ENCODE measurements around the gene HERC3. TPM values are rescaled to one million over a fixed set of nuclear protein-coding genes. Genes with fewer than 3 reads are reported as not detected.

The HERC3 gene
- total RNA-seq, 1 donor from 2014 or later: 13.1 TPM

GRCh38 chr4:88660446-88661294 is 68.4 kb downstream of the HERC3 start:
- no peak for DNase-seq

- DNase-seq: peak; percentile 31
Observed at GRCh38 chr4:88661739-88662138, 69.5 kb downstream of the HERC3 start.

- DNase-seq: peak; percentile 68
Observed at GRCh38 chr4:88672987-88673386, 80.7 kb downstream of the HERC3 start.

- DNase-seq: no peak
Observed at GRCh38 chr4:88673886-88674285, 81.6 kb downstream of the HERC3 start.

GRCh38 chr4:88674565-88674964 is 82.3 kb downstream of the HERC3 start:
- no peak for DNase-seq

- DNase-seq: no peak
Observed at GRCh38 chr4:88674979-88675378, 82.7 kb downstream of the HERC3 start.

GRCh38 chr4:88675543-88675942 is 83.3 kb downstream of the HERC3 start:
- no peak for DNase-seq

DNA sequence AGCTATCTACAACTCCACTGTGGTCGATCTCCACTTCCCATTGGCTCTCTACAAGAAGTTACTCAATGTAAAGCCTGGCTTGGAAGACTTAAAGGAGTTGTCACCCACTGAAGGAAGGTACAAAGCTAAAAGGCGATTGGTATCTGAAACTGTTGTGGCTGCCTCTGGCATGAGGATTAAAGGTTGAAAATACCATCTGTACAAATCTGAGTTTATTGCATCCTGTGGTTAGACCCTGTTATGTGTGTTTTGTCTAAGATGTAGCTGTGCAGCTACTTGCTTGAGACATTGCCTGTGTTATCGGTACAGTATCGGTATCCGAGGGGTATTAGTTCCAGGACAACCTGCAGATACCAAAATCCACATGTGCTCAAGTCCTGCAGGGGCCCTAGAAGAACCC is 88.9 kb downstream of the HERC3 start:
- DNase-seq: no peak

- peak; percentile 53 for DNase-seq
Observed at GRCh38 chr4:88690355-88690754, 98.1 kb downstream of the HERC3 start.

DNA sequence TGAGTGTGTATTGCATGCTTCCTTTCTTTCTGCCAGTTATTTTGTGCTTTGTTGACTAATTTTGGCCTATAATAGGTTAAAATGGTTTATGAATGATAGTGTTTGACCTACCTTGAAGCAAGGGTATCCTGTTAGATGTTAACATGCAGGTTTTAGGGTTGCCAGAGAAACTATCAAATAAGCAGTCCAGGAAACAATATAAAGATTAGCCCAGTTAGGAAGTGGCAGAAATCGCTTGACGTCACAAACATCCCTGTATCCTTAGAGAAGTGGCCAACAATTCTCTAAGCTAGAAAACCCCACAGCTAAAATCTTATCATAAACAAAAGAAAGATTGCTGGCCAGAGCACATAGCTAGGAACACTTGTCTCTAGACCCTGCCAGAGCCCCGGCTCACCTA is 101.5 kb downstream of the HERC3 start:
- peak; percentile 54 for DNase-seq

DNA sequence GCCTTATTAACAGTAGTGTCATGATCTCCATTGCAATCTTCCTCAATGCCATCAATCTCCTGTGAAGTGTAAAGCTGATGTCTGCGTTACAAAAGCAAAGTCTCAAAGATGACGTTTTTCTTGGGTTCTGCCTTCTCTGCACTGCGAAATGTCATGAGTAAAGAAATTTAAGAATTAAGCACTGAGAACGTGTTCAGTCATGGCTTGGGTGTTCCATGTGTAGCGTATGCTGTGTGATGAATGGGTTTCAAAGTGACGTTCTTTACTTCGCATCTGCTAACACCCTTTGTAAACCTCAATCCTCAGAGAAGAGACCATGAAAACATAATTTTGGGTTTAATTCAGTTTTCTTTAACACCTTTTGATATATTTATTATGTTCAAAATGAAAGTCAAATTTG is 104.3 kb downstream of the HERC3 start:
- no peak for DNase-seq

GRCh38 chr4:88697141-88697540 is 104.9 kb downstream of the HERC3 start:
- DNase-seq: peak; percentile 17

- peak; percentile 74 for DNase-seq
Observed at GRCh38 chr4:88697588-88698329, 105.5 kb downstream of the HERC3 start, which contains the start of gene NAP1L5. Gene NAP1L5, minus strand, starts transcription at chr4:88697829. Its CDS starts 75 bp downstream, at chr4:88697754.

- no peak for DNase-seq
Observed at GRCh38 chr4:88698519-88698918, 106.2 kb downstream of the HERC3 start.

DNA sequence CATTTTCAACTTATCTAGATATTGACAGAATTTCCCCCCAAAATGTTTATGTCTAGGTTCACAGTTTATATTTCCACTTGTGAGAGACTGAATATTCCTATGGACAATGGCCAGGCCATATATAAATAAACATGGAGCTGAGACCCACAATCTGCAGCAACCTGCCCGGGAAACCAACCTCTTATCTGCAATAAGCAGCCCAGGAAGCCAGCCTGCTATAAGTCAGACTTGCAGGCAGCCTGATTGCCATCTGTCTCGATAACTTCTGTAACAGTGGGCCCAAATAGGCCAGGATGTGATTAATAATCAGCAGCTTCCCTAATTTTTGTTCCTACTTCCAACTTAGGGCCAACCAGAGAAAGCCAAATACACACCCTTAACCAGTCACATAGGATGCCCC is 110.5 kb downstream of the HERC3 start:
- no peak for DNase-seq

- DNase-seq: no peak
Observed at GRCh38 chr4:88705223-88705622, 112.9 kb downstream of the HERC3 start.

DNA sequence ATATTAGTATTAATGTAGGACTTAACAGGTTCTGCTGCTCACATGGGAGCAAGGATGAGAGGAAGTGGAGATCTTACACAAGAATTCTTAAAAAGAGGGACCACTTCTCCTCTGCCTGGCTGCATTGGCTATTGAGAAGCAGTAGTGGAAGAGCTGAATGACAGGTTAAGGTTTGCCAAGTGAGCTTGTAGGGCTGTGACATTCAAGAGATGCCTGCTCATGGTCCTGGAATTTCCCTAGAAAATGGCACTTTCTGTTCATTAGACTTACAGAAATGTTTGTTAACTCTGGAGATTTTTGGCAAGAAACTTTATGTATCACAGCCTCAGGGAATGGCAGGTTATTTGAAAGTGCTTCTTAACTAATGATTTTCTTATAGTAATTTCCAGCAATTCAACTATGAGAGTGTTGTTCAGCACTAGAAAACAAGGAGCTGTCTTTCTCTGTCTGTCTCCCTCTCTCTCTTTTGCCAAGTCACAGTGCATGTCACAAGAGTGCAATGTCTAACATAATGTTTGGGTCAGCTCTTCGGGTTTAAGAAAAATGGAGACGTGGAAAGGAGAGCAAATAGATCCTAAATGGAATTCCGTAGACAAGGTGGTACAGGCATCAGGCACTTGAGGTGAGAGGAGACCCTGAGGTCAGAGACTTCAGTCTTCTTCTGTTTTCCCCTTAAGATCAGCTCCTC is 113.7 kb downstream of the HERC3 start:
- no peak for DNase-seq

DNA sequence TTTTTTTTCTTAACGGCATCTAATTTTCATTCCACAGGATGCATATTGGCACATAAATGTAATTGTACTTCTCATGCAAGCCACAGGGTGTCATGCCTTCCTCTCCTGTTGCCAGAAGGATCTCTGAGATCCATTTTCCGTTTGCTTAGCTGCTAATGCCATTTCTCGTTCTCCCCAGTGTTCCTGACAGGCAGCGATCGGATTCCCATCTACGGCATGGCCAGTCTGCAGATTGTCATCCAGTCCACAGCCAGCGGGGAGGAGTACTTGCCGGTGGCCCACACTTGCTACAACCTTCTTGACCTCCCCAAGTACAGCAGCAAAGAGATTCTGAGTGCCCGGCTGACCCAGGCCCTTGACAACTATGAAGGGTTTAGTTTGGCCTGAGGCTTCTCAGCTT is 114.3 kb downstream of the HERC3 start:
- DNase-seq: peak; percentile 77

- DNase-seq: no peak
Observed at GRCh38 chr4:88709989-88710388, 117.7 kb downstream of the HERC3 start.

DNA sequence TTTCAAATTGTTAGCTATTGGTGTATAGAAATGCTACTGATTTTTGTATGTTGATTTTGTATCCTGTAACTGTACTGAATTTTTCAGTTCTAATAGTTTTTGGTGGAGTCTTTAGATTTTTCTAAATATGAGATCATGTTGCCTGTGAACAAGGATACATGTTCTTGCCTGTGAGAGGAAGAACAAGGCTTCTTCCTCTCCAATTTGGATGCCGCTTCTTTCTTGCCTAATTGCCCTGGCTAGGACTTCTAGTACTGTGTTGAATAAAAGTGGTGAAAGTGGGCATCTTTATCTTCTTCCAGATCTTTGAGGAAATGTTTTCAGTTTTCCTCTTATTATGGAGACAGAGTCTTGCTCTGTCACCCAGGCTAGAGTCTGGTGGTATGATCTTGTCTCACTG is 121.5 kb downstream of the HERC3 start:
- DNase-seq: no peak

DNA sequence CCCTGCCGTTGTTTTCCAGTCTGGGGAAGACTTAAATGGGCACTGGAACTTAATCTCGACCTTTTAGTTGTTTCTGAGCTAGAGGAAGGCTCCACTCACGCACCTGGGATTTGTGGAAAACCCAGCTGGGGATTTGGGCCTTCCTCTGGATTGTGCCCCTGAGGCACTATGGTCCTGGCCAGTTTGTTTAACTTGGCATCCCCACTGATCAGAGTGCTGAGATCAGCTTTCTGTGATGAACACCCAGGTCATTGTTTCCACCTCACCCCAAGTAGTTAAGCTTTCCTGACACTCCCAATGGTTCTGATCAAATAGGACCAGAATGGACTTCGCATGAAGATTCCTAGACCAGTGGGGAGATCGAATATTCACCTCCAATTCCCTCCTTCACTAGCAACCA is 125.8 kb downstream of the HERC3 start:
- no peak for DNase-seq

DNA sequence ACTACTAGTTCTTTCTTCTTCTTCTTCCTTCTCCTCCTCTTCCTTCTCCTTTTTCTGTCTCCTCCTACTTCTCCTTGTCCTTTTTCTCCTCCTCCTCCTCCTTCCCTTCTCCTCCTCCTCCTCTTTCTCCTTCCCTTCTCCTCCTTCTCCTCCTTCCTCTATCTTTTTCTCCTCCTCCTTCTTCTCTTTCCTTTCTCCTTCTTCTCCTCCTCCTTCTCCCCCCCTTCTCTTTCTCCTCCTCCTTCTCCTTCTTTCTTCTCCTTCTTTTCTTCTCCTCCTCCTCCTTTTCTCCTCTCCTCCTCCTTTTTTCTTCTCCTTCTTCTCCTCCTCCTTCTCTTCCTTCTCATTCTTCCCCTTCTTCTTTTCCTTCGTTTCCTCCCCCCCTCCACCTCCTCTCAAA is 127.1 kb downstream of the HERC3 start:
- DNase-seq: no peak
